ENCODE measurements around the gene OR56A5.
"Not testable (repeated sequence)": the region's sequence is repeated elsewhere in the genome, so short reads cannot be mapped to it uniquely, and the experiment has no call there.

Gene OR56A5

DNA sequence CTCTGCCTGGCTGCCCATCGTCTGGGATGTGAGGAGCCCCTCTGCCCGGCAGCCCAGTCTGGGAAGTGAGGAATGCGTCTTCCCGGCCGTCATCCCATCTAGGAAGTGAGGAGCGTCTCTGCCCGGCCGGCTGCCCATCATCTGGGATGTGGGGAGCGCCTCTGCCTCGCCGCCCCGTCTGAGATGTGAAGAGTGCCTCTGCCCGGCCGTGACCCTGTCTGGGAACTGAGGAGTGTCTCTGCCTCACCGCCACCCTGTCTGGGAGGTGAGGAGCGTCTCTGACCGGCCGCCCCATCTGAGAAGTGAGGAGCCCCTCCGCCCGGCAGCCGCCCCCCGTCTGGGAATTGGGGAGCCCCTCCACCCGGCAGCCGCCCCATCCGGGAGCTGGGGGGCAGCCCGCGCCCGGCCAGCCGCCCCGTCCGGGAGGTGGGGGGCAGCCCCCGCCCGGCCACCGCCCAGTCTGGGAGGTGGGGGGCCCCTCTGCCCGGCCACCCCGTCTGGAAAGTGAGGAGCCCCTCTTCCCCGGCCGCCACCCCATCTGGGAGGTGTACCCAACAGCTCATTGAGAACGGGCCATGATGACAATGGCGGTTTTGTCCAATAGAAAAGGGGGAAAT lies 7.5 kb downstream of the OR56A5 start:
- H3K27me3 Mint-ChIP-seq, H3K27ac Mint-ChIP-seq, H3K4me3 Mint-ChIP-seq, DNase-seq, H3K4me1 Mint-ChIP-seq: not testable (repeated sequence)
- ATAC-seq: peak; percentile 56
- H3K9me3 Mint-ChIP-seq: peaks cover 0 to 24% of the 10 kb centered on the region in 2 donors

DNA sequence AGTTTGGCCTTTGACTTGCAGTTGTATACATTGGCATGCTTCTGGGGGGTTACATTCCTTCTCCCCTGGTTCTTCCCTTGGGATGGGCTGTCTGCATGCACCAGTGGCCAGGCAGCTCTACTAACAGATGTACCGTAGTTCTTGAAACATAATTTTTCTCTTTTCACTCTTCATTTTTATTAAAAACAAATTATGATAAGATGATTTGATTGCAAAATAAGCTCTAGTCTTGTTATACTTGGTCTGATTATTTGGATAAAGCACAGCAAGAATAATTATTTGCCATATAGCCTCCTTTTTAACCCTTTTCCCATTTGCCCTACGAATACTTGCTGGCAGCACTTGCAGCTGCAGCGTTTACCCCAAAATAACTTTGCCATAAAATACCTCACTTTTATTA lies 12.7 kb downstream of the OR56A5 start:
- Mint-ChIP-seq H3K27ac (peak overlapping the region in 1 of 2 donors; percentile 40), H3K4me3 (no peak overlapping the region), H3K4me1 (no peaks in the 10 kb centered on the region), H3K9me3 (peaks cover 0 to 6% of the 10 kb centered on the region in 2 donors), H3K27me3 (no peaks in the 10 kb centered on the region)
- DNase-seq (no peak), ATAC-seq (no peak)

- ATAC-seq: no peak
- peak within 1 kb of the TSS in 1 of 2 donors; percentile 71 for H3K27ac Mint-ChIP-seq
Observed at GRCh38 chr11:5941951-5942350, 26.3 kb downstream of the OR56A5 start, which contains the start of gene OR56A3. Gene OR56A3 (plus strand): TSS chr11:5942251. CDS start chr11:5947347, 5,096 bp downstream.

DNA sequence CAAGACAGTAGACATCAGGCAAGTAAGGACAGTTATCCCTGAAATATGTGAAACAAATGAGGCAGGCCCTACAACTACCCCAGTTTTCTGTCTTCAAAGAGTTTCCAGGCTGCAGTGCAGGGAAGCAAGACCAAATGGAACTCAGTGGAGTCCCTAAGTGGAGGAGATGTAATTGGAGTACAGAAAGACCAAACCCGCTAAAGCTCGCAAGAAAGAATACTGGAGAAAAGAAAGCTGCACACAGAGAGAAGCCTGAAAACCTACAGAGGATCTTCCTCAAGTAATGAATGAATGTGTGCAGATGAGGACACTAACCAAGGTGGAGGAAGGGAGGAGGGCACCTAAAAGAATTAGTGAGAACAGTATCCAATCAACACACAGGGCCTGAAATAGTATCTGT lies 27.5 kb downstream of the OR56A5 start:
- peaks cover 13% of the 10 kb centered on the region in 2 donors for H3K9me3 Mint-ChIP-seq
- peaks cover 20% of the 10 kb centered on the region for H3K27me3 Mint-ChIP-seq
- H3K4me1 Mint-ChIP-seq: no peaks in the 10 kb centered on the region
- DNase-seq (no peak), ATAC-seq (no peak)
- H3K27ac Mint-ChIP-seq: no peak overlapping the region
- H3K4me3 Mint-ChIP-seq: no peak overlapping the region

More at GRCh38 chr11:5941951-5942350, 26.3 kb downstream of the OR56A5 start, which contains the start of gene OR56A3:
- H3K9me3 Mint-ChIP-seq: peaks cover 8 to 10% of the 10 kb centered on the region in 2 donors
- peaks cover 18% of the 10 kb centered on the region for H3K27me3 Mint-ChIP-seq
- DNase-seq: no peak
- H3K4me1 Mint-ChIP-seq: no peaks in the 10 kb centered on the region
- H3K4me3 Mint-ChIP-seq: no peak within 1 kb of the TSS

- no peak for ATAC-seq
- peaks cover 15 to 17% of the 10 kb centered on the region in 2 donors for H3K9me3 Mint-ChIP-seq
Observed at GRCh38 chr11:5938603-5938965, 29.7 kb downstream of the OR56A5 start.

GRCh38 chr11:5937868-5938602 lies 30.3 kb downstream of the OR56A5 start:
- ATAC-seq: no peak
- no peak overlapping the region for H3K4me3 Mint-ChIP-seq
- H3K4me1 Mint-ChIP-seq: no peaks in the 10 kb centered on the region
- H3K27ac Mint-ChIP-seq: peak overlapping the region in 1 of 2 donors; percentile 31
- peaks cover 12% of the 10 kb centered on the region for H3K27me3 Mint-ChIP-seq
- no peak for DNase-seq
- peaks cover 15 to 17% of the 10 kb centered on the region in 2 donors for H3K9me3 Mint-ChIP-seq

More at GRCh38 chr11:5938603-5938965, 29.7 kb downstream of the OR56A5 start:
- no peak for DNase-seq
- peaks cover 12% of the 10 kb centered on the region for H3K27me3 Mint-ChIP-seq
- H3K4me3 Mint-ChIP-seq: no peak overlapping the region
- H3K4me1 Mint-ChIP-seq: no peaks in the 10 kb centered on the region
- no peak overlapping the region for H3K27ac Mint-ChIP-seq

- no peak overlapping the region for H3K27ac Mint-ChIP-seq
Observed at GRCh38 chr11:5933116-5933515, 35.2 kb downstream of the OR56A5 start.

GRCh38 chr11:5932671-5933070 lies 35.6 kb downstream of the OR56A5 start:
- Mint-ChIP-seq H3K4me3 (no peak overlapping the region), H3K9me3 (peaks cover 24 to 39% of the 10 kb centered on the region in 2 donors), H3K27me3 (peaks cover 7% of the 10 kb centered on the region), H3K4me1 (no peaks in the 10 kb centered on the region), H3K27ac (no peak overlapping the region)
- no peak for ATAC-seq
- no peak for DNase-seq

More at GRCh38 chr11:5933116-5933515, 35.2 kb downstream of the OR56A5 start:
- ATAC-seq (no peak), DNase-seq (no peak)
- no peak overlapping the region for H3K4me3 Mint-ChIP-seq
- peaks cover 27 to 42% of the 10 kb centered on the region in 2 donors for H3K9me3 Mint-ChIP-seq
- peaks cover 11% of the 10 kb centered on the region for H3K27me3 Mint-ChIP-seq
- no peaks in the 10 kb centered on the region for H3K4me1 Mint-ChIP-seq

- Mint-ChIP-seq H3K27me3 (peaks cover 5% of the 10 kb centered on the region), H3K27ac (no peak overlapping the region), H3K9me3 (peaks cover 19 to 36% of the 10 kb centered on the region in 2 donors), H3K4me1 (no peaks in the 10 kb centered on the region), H3K4me3 (no peak overlapping the region)
- DNase-seq (no peak), ATAC-seq (no peak)
Observed at GRCh38 chr11:5931061-5931460, 37.2 kb downstream of the OR56A5 start.

- Mint-ChIP-seq H3K27ac (no peak overlapping the region), H3K4me3 (no peak overlapping the region), H3K27me3 (peaks cover 2% of the 10 kb centered on the region), H3K4me1 (no peaks in the 10 kb centered on the region), H3K9me3 (peaks cover 15 to 31% of the 10 kb centered on the region in 2 donors)
- no peak for ATAC-seq
- DNase-seq: no peak
Observed at GRCh38 chr11:5930614-5931013, 37.7 kb downstream of the OR56A5 start.

- Mint-ChIP-seq H3K4me3 (no peak overlapping the region), H3K27me3 (no peaks in the 10 kb centered on the region), H3K27ac (no peak overlapping the region), H3K4me1 (no peaks in the 10 kb centered on the region), H3K9me3 (peaks cover 15 to 29% of the 10 kb centered on the region in 2 donors)
- ATAC-seq (no peak), DNase-seq (no peak)
Observed at GRCh38 chr11:5929571-5930368, 38.5 kb downstream of the OR56A5 start.

- Mint-ChIP-seq H3K27ac (no peak overlapping the region), H3K9me3 (peaks cover 19 to 29% of the 10 kb centered on the region in 2 donors), H3K4me3 (no peak overlapping the region), H3K4me1 (no peaks in the 10 kb centered on the region), H3K27me3 (no peaks in the 10 kb centered on the region)
- ATAC-seq (no peak), DNase-seq (no peak)
Observed at GRCh38 chr11:5928811-5929210, 39.5 kb downstream of the OR56A5 start.

DNA sequence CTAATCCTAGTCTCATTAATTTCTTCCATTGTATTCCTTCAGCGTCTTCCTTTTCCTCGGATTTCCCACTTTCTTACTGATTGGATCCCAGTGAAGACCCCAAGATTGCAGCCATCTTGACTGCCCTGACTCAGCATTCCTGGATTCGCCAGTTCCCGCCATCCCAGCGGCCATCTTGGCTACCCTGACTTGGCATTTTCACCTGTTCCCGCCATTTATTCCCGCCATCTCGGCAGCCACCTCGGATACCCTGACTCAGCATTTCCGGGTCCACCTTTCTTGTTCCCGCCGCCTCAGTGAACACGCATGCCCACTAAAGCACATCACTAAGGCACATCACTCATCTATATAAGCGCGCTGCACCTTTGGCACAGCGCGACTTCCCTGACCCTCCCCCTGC lies 40.0 kb downstream of the OR56A5 start:
- H3K27me3 Mint-ChIP-seq: no peaks in the 10 kb centered on the region
- H3K9me3 Mint-ChIP-seq: peaks cover 19 to 29% of the 10 kb centered on the region in 2 donors
- H3K27ac Mint-ChIP-seq: no peak overlapping the region
- no peaks in the 10 kb centered on the region for H3K4me1 Mint-ChIP-seq
- no peak overlapping the region for H3K4me3 Mint-ChIP-seq
- DNase-seq (no peak), ATAC-seq (no peak)

- H3K9me3 Mint-ChIP-seq: peaks cover 10 to 16% of the 10 kb centered on the region in 2 donors
Observed at GRCh38 chr11:5923794-5924193, 44.5 kb downstream of the OR56A5 start.

DNA sequence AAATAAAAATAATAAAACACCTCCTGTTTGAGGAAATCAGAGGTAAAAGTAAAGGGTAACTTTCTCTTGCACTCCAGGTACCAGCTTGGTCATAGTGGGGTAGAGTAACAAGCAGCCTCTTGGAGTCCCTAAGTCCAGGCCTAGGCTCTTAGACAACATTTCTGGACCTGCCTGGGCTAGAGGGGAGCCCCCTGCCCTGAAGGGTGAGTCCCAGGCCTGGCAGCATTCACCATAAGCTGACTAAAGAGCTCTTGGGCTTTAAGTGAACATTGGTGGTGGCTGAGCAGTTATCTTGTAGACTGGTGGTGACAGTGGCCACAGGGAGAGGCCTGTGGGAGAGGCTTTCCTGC lies 44.9 kb downstream of the OR56A5 start:
- Mint-ChIP-seq H3K27ac (no peak overlapping the region), H3K27me3 (no peaks in the 10 kb centered on the region), H3K4me3 (no peak overlapping the region), H3K4me1 (no peaks in the 10 kb centered on the region), H3K9me3 (peaks cover 9 to 12% of the 10 kb centered on the region in 2 donors)
- DNase-seq: no peak
- ATAC-seq: peak; percentile 73

More at GRCh38 chr11:5923794-5924193, 44.5 kb downstream of the OR56A5 start:
- no peak overlapping the region for H3K27ac Mint-ChIP-seq
- H3K4me3 Mint-ChIP-seq: no peak overlapping the region
- H3K4me1 Mint-ChIP-seq: no peaks in the 10 kb centered on the region
- DNase-seq: no peak
- ATAC-seq: no peak
- no peaks in the 10 kb centered on the region for H3K27me3 Mint-ChIP-seq

Measured in stimulated activated naive CD8-positive, alpha-beta T cell treated with anti-CD3 and anti-CD28 coated beads, Interleukin-15, amount 100 ng/mL, for 72 hours (primary cell).